Thyroid gland (tissue), 4 donors: ENCODE data around the gene MRGPRE.

Experiments used
- POLR2A ChIP-seq, 2 donors: fragments of 450-650 bp; IDR thresholded peaks; one replicate each; pipeline ENCODE4 v1.6.1; 2017; ENCODE audit warnings: antibody characterized with exemption in 2 of 2, mild to moderate bottlenecking in 2 of 2, moderate library complexity in 1 of 2
- TF ChIP-seq, protein P1 (sequence below), 6 experiments: fragments of 200-600 bp in 3 of 6; fragments of 450-650 bp in 3 of 6; sonication (generic) in 3 of 6; IDR thresholded peaks; one replicate each; pipeline ENCODE4 v1.5.1; 2016 to 2019; ENCODE audit warnings: antibody characterized with exemption in 6 of 6, mild to moderate bottlenecking in 2 of 6, inconsistent platforms in 1 of 6, moderate library complexity in 1 of 6

DNA sequence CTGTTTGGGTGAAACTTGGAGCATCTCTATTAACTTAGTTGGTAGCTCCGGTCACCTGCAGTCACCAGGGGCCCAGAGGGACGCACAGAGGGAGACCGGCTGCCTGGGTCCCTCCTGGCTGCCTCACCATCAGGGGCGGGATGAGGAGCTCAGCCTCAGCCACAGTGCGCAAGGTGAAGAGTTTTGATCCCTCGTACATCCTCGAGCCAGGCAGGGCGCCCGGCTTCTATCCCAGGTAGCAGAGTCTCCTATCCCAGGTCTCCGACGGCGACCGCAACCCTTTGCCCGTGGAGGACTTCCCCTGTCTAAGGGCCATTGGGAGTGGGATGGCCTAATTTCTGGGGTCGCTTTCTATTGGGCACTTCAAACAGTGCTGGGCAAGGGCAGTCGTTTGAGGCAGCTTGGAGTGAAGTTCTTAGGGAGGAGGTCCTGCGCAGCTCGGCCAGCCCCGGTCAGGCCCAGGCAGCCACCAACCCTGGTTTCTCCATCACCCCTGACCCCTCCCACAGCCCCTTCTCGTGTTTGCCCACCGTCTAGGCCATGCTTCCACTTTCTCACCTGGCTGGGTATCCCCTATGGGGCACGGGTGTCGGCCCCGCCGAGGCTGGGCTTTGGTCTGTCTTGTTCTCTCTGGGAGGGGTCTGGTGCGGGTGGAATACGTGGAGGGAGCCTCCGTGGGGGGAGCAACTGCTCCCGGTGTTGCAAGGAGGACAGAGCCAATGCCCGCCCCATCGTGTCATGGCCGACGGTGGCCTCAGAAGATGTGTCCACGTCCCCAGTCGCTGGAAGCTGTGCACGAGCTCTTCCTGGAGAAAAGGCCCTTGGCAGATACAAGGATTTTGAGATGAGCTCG lies 10.0 kb downstream of the MRGPRE start:
- TF ChIP-seq, protein P1, sequence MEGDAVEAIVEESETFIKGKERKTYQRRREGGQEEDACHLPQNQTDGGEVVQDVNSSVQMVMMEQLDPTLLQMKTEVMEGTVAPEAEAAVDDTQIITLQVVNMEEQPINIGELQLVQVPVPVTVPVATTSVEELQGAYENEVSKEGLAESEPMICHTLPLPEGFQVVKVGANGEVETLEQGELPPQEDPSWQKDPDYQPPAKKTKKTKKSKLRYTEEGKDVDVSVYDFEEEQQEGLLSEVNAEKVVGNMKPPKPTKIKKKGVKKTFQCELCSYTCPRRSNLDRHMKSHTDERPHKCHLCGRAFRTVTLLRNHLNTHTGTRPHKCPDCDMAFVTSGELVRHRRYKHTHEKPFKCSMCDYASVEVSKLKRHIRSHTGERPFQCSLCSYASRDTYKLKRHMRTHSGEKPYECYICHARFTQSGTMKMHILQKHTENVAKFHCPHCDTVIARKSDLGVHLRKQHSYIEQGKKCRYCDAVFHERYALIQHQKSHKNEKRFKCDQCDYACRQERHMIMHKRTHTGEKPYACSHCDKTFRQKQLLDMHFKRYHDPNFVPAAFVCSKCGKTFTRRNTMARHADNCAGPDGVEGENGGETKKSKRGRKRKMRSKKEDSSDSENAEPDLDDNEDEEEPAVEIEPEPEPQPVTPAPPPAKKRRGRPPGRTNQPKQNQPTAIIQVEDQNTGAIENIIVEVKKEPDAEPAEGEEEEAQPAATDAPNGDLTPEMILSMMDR (IDR thresholded peaks at IDR 0.05), result no peak
- TF ChIP-seq POLR2A (IDR thresholded peaks at IDR 0.05), result no peak
